Measurements from ENCODE around the gene CTBP1.
A peak's percentile ranks its signal among the peaks of the same experiment; 100 is the strongest.

Gene CTBP1

GRCh38 chr4:1250527-1250812, 1.5 kb upstream of the CTBP1 start:
- no peak for DNase-seq (ENCODE audit: low read depth in 2 of 2)

GRCh38 chr4:1249731-1250526, 999 bp upstream of the CTBP1 start:
- DNase-seq (ENCODE audit: low read depth in 2 of 2), result peak in 1 of 2 donors; percentile 19

- DNase-seq (ENCODE audit: low read depth in 2 of 2), result peak; percentile 64 to 66
Measured at GRCh38 chr4:1249148-1249730, 309 bp upstream of the CTBP1 start.

GRCh38 chr4:1247864-1248244, 1.1 kb downstream of the CTBP1 start:
- DNase-seq (ENCODE audit: low read depth in 2 of 2), result no peak

GRCh38 chr4:1246901-1247863, 1.7 kb downstream of the CTBP1 start:
- no peak for DNase-seq (ENCODE audit: low read depth in 2 of 2)

- no peak for DNase-seq (ENCODE audit: low read depth in 2 of 2)
Measured at GRCh38 chr4:1246111-1246881, 2.6 kb downstream of the CTBP1 start.

GRCh38 chr4:1245481-1246051, 3.4 kb downstream of the CTBP1 start:
- no peak for DNase-seq (ENCODE audit: low read depth in 2 of 2)

GRCh38 chr4:1244978-1245471, 3.9 kb downstream of the CTBP1 start:
- DNase-seq (ENCODE audit: low read depth in 2 of 2), result no peak

GRCh38 chr4:1244081-1244977, 4.6 kb downstream of the CTBP1 start:
- no peak for DNase-seq (ENCODE audit: low read depth in 2 of 2)

GRCh38 chr4:1243451-1244080, 5.4 kb downstream of the CTBP1 start:
- no peak for DNase-seq (ENCODE audit: low read depth in 2 of 2)

GRCh38 chr4:1242506-1243450, 6.2 kb downstream of the CTBP1 start:
- DNase-seq (ENCODE audit: low read depth in 2 of 2), result no peak

GRCh38 chr4:1241936-1242505, 6.9 kb downstream of the CTBP1 start:
- no peak for DNase-seq (ENCODE audit: low read depth in 2 of 2)

GRCh38 chr4:1241466-1241935, 7.4 kb downstream of the CTBP1 start:
- DNase-seq (ENCODE audit: low read depth in 2 of 2), result no peak

GRCh38 chr4:1240721-1241465, 8.0 kb downstream of the CTBP1 start:
- no peak for DNase-seq (ENCODE audit: low read depth in 2 of 2)

GRCh38 chr4:1239950-1240307, 9.0 kb downstream of the CTBP1 start:
- no peak for DNase-seq (ENCODE audit: low read depth in 2 of 2)

GRCh38 chr4:1239141-1239949, 9.6 kb downstream of the CTBP1 start:
- no peak for DNase-seq (ENCODE audit: low read depth in 2 of 2)

- DNase-seq (ENCODE audit: low read depth in 2 of 2), result no peak
Measured at GRCh38 chr4:1238676-1239000, 10.3 kb downstream of the CTBP1 start.

All from activated CD8-positive, alpha-beta memory T cell treated with anti-CD3 and anti-CD28 coated beads for 4 hours (primary cell).